HepG2 (cell line): ENCODE results near the gene TBXA2R. TPM values are rescaled to one million over a fixed set of nuclear protein-coding genes. Genes with fewer than 3 reads are reported as not detected.
"Not testable (repeated sequence)": the region's sequence is repeated elsewhere in the genome, so short reads cannot be mapped to it uniquely, and the experiment has no call there.

Source experiments
- ATAC-seq: fragments of 200-7000 bp; cut with Tn5 transposase; 3 replicates; pipeline ENCODE4 v1.9.1; 2020; ENCODE audit warnings: mild to moderate bottlenecking, moderate library complexity
- BruUV-seq: library from RNA; stranded (reverse); fragments of 400-500 nt; replicated peaks from 2 replicates; lab custom pipeline; 2021; lab: Mats Ljungman, UMichigan
- CTCF ChIA-PET: fragments of 300-600 bp; formaldehyde crosslinking; extraction: SDS; loops from one replicate; lab custom pipeline; 2021; ENCODE audit warnings: low total read pairs, inconsistent platforms, low intra/inter-chr PET ratio; lab: Yijun Ruan, JAX
- POLR2A ChIA-PET: fragments of 350-600 bp; sonication (Branson Sonifier 250); formaldehyde crosslinking; loops from one replicate; lab custom pipeline; 2020; ENCODE audit warnings: antibody characterized with exemption, inconsistent platforms; lab: Yijun Ruan, JAX
- DNase-seq: peaks from one replicate; pipeline ENCODE4 v3.0.0-alpha.2; 2015; ENCODE audit warnings: low spot score
- FAIRE-seq: peaks from 3 replicates; lab custom pipeline; 2011; peaks lifted over from hg19 to GRCh38; lab: Jason Lieb, UNC
- H2AFZ ChIP-seq: one replicate; pipeline ENCODE4 v1.6.1; 2011; ENCODE audit warnings: low read length, inconsistent platforms
- H3K27ac ChIP-seq: fragments of 300-600 bp; 3 replicates; pipeline ENCODE4 v1.8.0; 2011; ENCODE audit warnings: mixed run types, mild to moderate bottlenecking, mixed read lengths, low read length, inconsistent platforms; ENCODE audit not compliant: insufficient read depth; ENCODE audit errors: extremely low read length
- H3K27me3 ChIP-seq, 2 experiments: fragments of 200-600 bp in 1 of 2; 2 replicates in 1 of 2; 3 replicates in 1 of 2; pipeline versions ENCODE4 v1.6.0 to v1.8.0; 2011; ENCODE audit warnings: low read length in 2 of 2, mild to moderate bottlenecking in 2 of 2, moderate library complexity in 2 of 2, inconsistent platforms in 1 of 2; ENCODE audit not compliant: insufficient read depth in 2 of 2, control insufficient read depth in 1 of 2
- H3K36me3 ChIP-seq, 2 experiments: fragments of 200-600 bp in 1 of 2; replicated peaks in 1 of 2; 2 replicates in 1 of 2; 3 replicates in 1 of 2; pipeline versions ENCODE4 v1.5.1 to v1.8.0; 2011; ENCODE audit warnings: low read length in 2 of 2, inconsistent platforms in 1 of 2; ENCODE audit not compliant: insufficient read depth in 2 of 2, control insufficient read depth in 1 of 2
- H3K4me1 ChIP-seq: 2 replicates; pipeline ENCODE4 v1.5.1; 2012; ENCODE audit warnings: low read length, inconsistent platforms; ENCODE audit not compliant: insufficient read depth
- H3K4me2 ChIP-seq: 2 replicates; pipeline ENCODE4 v1.6.0; 2011; ENCODE audit warnings: low read depth, low read length, inconsistent platforms
- H3K4me3 ChIP-seq, 3 experiments: fragments of 200-600 bp in 1 of 3; sonication (generic), shearing (Covaris generic) in 1 of 3; replicated peaks in 1 of 3; 2 replicates each; pipeline ENCODE4 v1.5.1; 2011 to 2016; ENCODE audit warnings: low read length in 3 of 3, inconsistent platforms in 2 of 3, low read depth in 2 of 3, mild to moderate bottlenecking in 2 of 3, control low read depth in 1 of 3, mixed read lengths in 1 of 3; ENCODE audit not compliant: insufficient read depth in 1 of 3
- H3K79me2 ChIP-seq: one replicate; pipeline ENCODE4 v1.6.1; 2011; ENCODE audit warnings: low read length, inconsistent platforms; ENCODE audit not compliant: insufficient read depth
- H3K9ac ChIP-seq: 2 replicates; pipeline ENCODE4 v1.6.0; 2011; ENCODE audit warnings: mild to moderate bottlenecking, low read depth, low read length, inconsistent platforms; ENCODE audit not compliant: insufficient read depth
- H3K9me3 ChIP-seq: 2 replicates; pipeline ENCODE4 v1.5.1; 2012; ENCODE audit warnings: mild to moderate bottlenecking, low read length
- H4K20me1 ChIP-seq: 2 replicates; pipeline ENCODE4 v1.6.0; 2011; ENCODE audit warnings: inconsistent platforms, mild to moderate bottlenecking, low read length, moderate library complexity; ENCODE audit not compliant: insufficient read depth
- ZBTB25 ChIP-seq: IDR thresholded peaks from 2 replicates; pipeline ENCODE4 v1.6.1; 2018; ENCODE audit warnings: missing genetic modification reagents
- ZNF34 ChIP-seq: sonication (generic); formaldehyde crosslinking; IDR thresholded peaks from 2 replicates; pipeline ENCODE4 v1.4.0; 2020; ENCODE audit warnings: mild to moderate bottlenecking, missing genetic modification reagents, borderline replicate concordance
- WGBS: methylation state at CpG from one replicate; pipeline ENCODE4 v1.1.6; 2017; ENCODE audit warnings: low lambda C conversion rate; 5-methylcytosine and 5-hydroxymethylcytosine counted together
- in situ Hi-C: cut with HindIII; loops from 2 replicates; pipeline ENCODE4 v1.10.0; 2017; ENCODE audit warnings: low pct_unique_long_range_greater_than_20kb; ENCODE audit not compliant: extremely low pct_ligation_motif_present
- intact Hi-C: fragments of 100-400 bp; cut with micrococcal nuclease; formaldehyde crosslinking; loops from one replicate; pipeline ENCODE4 v1.10.0; 2022; ENCODE audit not compliant: unreplicated experiment
- polyA plus RNA-seq, 8 experiments: library from polyadenylated mRNA; depleted of rRNA in 3 of 8; stranded (reverse) in 7 of 8; unstranded in 1 of 8; fragments of >200 nt; fragmentation: Illumina TruSeq in 4 of 8; extraction: Trizol in 4 of 8; gene quantifications; 2 replicates each; pipeline versions ENCODE4 v1.2.1 to v1.2.3, GENCODE V29; 2011 to 2016; ENCODE audit warnings: low read depth in 4 of 8, missing spikeins in 1 of 8, mixed read lengths in 1 of 8; ENCODE audit not compliant: insufficient read depth in 1 of 8
- total RNA-seq, 5 experiments: library from RNA; depleted of rRNA; stranded (reverse); fragments of >200 nt; fragmentation: Illumina TruSeq; extraction: Trizol; gene quantifications; 2 replicates each; pipeline ENCODE4 v1.2.3, GENCODE V29; 2016; ENCODE audit warnings: low read depth in 1 of 5

TBXA2R gene
- total and polyA plus RNA-seq, 2 of the 13 experiments (the other 11 are each of a cell fraction or from before 2014, with no cell fraction given), result 0.09 TPM; not detected in 1

- no peak overlapping the region for H2AFZ ChIP-seq
- H3K27ac ChIP-seq, result no peak overlapping the region
- in situ Hi-C loops, result no loop called here
- H3K27me3 ChIP-seq, result no peaks in the 10 kb centered on the region; a peak in 1 of 5 replicates
- DNase-seq (no peak), FAIRE-seq (no peak), ATAC-seq (no peak)
- WGBS, result 96% methylated on average over 27 of the region's 43 CpGs
- ChIA-PET CTCF (no interaction called here), POLR2A (no interaction called here)
- no peaks in the 10 kb centered on the region for H3K9me3 ChIP-seq
- no peak overlapping the region for H3K9ac ChIP-seq
- 0 out of 5 replicates have a peak, but pooled peaks cover 0 to 4% of the 10 kb centered on the region in 2 experiments for H3K36me3 ChIP-seq
- no peak overlapping the region for H3K4me3 ChIP-seq
- peaks cover 3% of the 10 kb centered on the region for H3K79me2 ChIP-seq
- H3K4me1 ChIP-seq, result peaks cover 5% of the 10 kb centered on the region; the same call in 1 of the 2 replicates
- no TSS peak for BruUV-seq
- intact Hi-C loops, result no loop called here
- TF ChIP-seq ZNF34, result no peak
- no peak for TF ChIP-seq ZBTB25 (CRISPR knock-in tag)
- peaks cover 2% of the 10 kb centered on the region; the same call in 1 of the 2 replicates for H4K20me1 ChIP-seq
- H3K4me2 ChIP-seq, result no peak overlapping the region
Observed at GRCh38 chr19:3631053-3631861, 24.6 kb upstream of the TBXA2R start.

GRCh38 chr19:3628766-3629165, 22.1 kb upstream of the TBXA2R start:
- H3K27ac ChIP-seq, H3K36me3 ChIP-seq, BruUV-seq, in situ Hi-C loops, ATAC-seq, CTCF ChIA-PET, H3K9ac ChIP-seq, H3K4me3 ChIP-seq, H3K4me2 ChIP-seq, H3K27me3 ChIP-seq, DNase-seq, H3K9me3 ChIP-seq, FAIRE-seq, H2AFZ ChIP-seq, H4K20me1 ChIP-seq: not testable (repeated sequence)
- 52% methylated on average over 9 of the region's 9 CpGs for WGBS
- POLR2A ChIA-PET, result interaction anchor here (0.7 kb wide), 1 partner anchor 43 kb away, joined by 3 read pairs; no protein-coding TSS in a partner anchor
- intact Hi-C loops, result loop anchor here (5.0 kb wide), 1 partner anchor 714 kb away; the partner anchor contains the start of gene MPND
- H3K79me2 ChIP-seq, result peaks cover 20% of the 10 kb centered on the region
- peaks cover 18% of the 10 kb centered on the region for H3K4me1 ChIP-seq
